Spleen (tissue), 7 donors: ENCODE measurements around the gene STK36.

ENCODE experiments used
- POLR2A ChIP-seq, 3 donors: fragments of 450-650 bp; IDR thresholded peaks; one replicate each; pipeline ENCODE4 v1.5.1; 2017; ENCODE audit warnings: antibody characterized with exemption in 3 of 3, mild to moderate bottlenecking in 1 of 3
- TF ChIP-seq, protein P1 (sequence below), 11 experiments: fragments of 200-600 bp in 7 of 11; fragments of 450-650 bp in 4 of 11; sonication (generic) in 4 of 11; IDR thresholded peaks in 8 of 11; conservative IDR thresholded peaks in 3 of 11; 1 replicate in 7 of 11; 2 replicates in 4 of 11; pipeline versions ENCODE4 v1.4.0 to v1.8.0; 2016 to 2021; ENCODE audit warnings: antibody characterized with exemption in 11 of 11, inconsistent platforms in 4 of 11, mild to moderate bottlenecking in 1 of 11
- donor health status: DM: no; HTN: no; CAD: no; lungs with moderate emphysema.
- donor health status: DM: no; HTN: no; CAD: no.
- donor health status: DM: no; HTN: no; CAD: no.

DNA sequence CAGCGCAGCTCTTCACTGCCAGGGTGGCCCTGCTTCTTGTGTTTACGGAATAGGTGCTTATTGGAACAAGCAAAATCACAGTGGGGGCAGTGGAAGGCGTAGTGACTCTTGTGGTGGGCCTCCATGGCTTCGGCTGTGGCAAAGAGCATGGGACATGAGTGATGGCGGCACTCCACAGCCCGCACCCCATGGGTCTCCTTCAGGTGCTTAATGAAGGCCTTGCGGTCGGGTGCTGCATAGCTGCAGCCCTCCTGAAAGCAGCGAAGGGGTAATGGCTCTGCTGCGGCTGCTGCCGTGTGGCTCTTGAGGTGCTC, 23.1 kb upstream of the STK36 start:
- TF ChIP-seq, protein P1, sequence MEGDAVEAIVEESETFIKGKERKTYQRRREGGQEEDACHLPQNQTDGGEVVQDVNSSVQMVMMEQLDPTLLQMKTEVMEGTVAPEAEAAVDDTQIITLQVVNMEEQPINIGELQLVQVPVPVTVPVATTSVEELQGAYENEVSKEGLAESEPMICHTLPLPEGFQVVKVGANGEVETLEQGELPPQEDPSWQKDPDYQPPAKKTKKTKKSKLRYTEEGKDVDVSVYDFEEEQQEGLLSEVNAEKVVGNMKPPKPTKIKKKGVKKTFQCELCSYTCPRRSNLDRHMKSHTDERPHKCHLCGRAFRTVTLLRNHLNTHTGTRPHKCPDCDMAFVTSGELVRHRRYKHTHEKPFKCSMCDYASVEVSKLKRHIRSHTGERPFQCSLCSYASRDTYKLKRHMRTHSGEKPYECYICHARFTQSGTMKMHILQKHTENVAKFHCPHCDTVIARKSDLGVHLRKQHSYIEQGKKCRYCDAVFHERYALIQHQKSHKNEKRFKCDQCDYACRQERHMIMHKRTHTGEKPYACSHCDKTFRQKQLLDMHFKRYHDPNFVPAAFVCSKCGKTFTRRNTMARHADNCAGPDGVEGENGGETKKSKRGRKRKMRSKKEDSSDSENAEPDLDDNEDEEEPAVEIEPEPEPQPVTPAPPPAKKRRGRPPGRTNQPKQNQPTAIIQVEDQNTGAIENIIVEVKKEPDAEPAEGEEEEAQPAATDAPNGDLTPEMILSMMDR (IDR thresholded peaks at IDR 0.05 in 8 of 11, conservative IDR thresholded peaks at IDR 0.05 in 3 of 11), result peak in 5 of 11 experiments; percentile 6 to 51 (median 34)
- TF ChIP-seq POLR2A (IDR thresholded peaks at IDR 0.05), result no peak
